GM19023 (cell line): ENCODE data around the gene ABCC4.

Source experiments
- ATAC-seq: cut with Tn5 transposase; IDR thresholded peaks from one replicate; pipeline ENCODE4 v1.9.1; 2021; ENCODE audit warnings: mild to moderate bottlenecking, moderate library complexity; ENCODE audit not compliant: unreplicated experiment

ABCC4 gene

DNA sequence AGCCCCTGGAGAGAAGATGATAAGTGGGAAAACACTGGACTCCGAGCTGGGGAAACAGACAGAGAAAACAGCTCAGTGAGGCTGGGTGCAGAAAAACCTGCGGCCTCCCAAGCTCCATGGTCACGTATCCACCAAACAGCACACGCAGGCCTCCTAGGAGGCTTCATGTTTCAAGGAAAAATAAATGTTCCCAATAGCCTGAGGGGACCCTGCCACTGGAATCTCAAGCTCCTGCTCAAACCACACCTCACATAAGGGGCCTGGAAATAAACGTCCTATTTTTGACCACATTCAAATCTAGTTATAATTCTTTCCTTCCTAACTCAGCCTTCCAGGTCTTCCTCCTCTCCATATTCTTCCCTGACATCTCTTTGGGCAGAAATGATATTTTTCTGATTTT is 225.7 kb downstream of the ABCC4 start:
- no peak for ATAC-seq

DNA sequence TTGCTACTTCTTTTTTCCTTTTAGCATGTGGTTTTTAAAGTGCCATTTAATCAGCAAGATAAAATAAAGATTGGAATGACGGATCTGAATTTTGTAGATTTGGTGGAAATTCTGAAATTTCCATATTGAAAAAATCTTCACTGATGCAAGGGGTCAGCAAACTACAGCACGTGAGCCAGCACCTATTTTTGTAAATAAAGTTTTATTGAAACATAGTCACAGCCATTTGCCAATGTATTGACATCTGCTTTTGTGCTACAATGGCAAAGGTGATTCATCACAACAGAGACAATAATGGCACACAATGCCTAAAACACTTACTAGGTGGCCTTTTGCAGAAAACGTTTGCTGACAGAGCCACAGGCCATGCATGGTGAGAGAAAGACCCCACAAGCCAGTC is 226.4 kb downstream of the ABCC4 start:
- ATAC-seq: no peak

GRCh38 chr13:95073747-95074311 is 227.4 kb downstream of the ABCC4 start:
- no peak for ATAC-seq

GRCh38 chr13:95067303-95067702 is 233.9 kb downstream of the ABCC4 start:
- no peak for ATAC-seq

GRCh38 chr13:95060014-95060519 is 241.2 kb downstream of the ABCC4 start:
- ATAC-seq: no peak

GRCh38 chr13:95059306-95059705 is 241.9 kb downstream of the ABCC4 start:
- no peak for ATAC-seq

GRCh38 chr13:95058680-95059079 is 242.6 kb downstream of the ABCC4 start:
- no peak for ATAC-seq

- no peak for ATAC-seq
Measured at GRCh38 chr13:95056266-95056665, 245.0 kb downstream of the ABCC4 start.

DNA sequence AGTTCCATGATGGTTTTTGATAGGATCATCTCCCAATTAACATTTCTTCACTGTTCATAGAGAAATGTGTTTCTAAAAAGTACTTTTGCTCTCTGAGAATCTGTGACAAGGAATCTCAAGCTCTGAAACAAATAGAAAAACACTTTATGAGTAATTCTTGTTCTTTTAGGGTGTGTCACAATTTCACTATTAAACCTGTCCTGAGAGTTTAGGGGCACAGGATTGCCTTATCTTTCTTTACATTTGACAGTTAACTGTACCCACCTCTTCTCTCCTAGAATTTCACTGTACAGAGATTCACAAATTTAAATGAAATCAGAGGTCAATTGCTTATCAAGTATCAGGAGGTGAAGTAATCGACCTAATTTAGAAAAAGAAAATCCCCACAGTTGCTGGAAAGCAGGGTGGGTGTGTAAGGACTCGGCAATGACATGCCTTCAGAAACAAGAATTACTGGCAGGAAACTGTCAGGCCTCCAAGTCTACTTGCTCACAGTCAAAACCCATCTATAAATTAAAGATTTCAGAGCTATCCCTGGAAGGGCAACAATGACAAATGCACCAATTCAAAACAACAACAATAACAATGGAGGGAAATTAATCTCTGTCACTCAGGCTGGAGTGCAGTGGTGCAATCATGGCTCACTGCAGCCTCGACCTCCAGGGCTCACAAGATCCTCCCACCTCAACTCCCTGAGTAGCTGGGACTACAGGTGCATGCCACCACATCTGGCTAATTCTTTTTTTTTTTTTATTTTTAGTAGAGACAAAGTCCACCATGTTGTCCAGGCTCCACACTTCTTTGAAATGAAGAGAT is 250.2 kb downstream of the ABCC4 start:
- ATAC-seq: peak; percentile 61

GRCh38 chr13:95049772-95050171 is 251.5 kb downstream of the ABCC4 start:
- no peak for ATAC-seq

DNA sequence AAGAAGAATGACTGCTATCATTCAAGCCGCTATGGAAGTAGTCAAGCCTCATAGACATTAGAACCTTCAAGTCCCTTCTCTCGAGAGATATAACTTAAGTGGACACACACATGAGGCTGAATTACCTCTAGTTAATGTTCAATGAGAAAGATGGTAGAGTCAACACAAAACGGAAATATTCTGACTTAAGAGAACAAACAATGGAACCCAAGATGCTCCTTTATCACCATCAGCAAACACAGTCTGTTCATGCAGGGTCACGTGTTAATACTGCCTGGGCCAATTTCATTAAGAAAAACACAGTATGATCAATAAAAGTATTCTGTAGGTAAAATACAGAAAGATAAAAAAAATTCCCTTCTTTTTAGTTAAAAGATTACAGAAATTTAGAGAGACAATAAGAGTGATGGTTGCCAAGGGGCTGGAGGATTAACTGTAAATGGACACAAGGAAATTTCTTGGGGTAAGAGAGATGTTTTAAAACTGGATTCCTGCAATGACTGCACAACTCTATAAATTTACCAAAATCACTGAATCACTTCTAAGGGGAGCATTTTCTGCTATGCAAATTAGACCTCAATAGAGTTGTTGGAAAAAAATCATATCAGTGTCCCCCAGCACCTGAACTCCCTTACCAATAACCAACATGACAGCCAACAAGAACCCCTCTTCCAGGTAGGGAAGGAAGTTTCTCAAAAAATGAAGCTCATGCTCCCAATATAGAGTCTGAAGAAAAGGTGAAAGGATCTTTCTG is 256.6 kb downstream of the ABCC4 start:
- ATAC-seq: no peak

GRCh38 chr13:95039415-95039814 is 261.8 kb downstream of the ABCC4 start:
- no peak for ATAC-seq

DNA sequence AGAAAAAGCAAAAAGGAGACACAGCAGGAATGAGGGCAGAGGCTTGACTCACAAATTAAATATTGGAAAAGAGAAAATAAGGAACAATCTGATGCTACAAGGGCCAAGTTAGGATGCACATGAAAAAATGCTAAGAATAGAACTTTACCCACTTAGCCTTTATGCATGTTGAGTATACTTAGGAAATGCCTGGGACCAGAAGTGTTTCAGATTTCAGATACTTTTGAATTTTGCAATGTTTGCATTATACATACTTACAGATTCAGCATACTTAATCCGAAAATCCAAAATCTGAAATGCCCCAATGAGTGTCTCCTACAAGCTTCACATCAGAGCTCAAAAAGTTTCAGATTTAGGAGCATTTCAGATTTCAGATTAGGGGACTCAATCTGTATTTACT is 262.3 kb downstream of the ABCC4 start:
- no peak for ATAC-seq

DNA sequence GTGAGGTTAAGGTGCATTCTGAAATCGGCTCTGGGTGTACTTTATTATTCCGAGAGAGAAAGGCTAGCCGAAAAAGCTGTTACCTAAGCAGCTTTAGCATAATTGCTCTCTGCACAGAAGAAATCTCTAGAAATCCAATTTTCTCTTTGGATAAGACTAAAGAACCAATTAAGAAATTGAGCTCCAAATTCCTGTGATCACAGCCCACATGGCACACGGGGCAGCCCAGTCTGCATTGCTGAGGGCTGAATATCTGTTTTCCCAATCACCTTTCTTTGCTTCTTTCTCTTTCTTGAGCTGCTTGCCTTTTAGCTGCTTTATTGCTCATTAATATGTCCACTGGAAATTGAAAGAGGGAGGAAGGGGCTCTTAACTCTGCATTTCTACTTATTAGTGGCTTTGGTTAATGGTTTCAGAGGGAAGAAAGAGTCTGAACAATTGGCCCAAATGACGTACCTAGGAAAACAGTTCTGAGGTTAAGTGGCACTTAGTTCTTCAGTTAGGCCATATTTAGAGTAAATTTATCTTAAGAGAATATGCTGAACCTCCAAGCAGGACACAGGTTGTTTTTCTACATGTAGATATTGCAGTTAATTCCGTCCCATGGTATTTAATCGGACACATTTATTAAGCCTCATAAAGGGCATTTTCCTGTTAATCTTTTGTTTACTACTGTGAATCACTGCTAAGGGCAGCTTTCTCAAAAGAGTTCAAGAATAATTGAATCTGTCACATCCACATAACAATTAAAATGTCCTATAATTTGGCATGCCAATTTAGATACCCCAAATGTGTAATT is 265.7 kb downstream of the ABCC4 start:
- ATAC-seq: no peak

- ATAC-seq: peak; percentile 72
Measured at GRCh38 chr13:95033890-95034289, 267.4 kb downstream of the ABCC4 start.

DNA sequence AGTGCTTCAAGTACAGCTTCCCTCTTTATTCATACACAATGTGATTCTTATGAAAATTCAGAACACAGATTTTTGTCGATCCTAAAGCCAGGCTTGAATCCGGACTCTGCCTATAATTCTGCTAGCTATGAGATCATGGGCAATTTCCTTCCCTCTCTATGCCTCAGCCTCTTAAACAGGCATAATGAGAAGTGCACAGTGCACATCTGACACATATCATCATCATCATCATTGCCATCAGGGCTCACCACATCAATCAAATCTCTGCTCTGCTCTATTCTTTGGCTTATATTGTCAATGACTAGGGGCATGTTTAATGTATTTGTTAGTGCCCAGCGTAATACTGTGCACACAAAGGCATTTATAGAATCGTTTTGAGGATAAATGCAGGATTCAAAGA is 269.1 kb downstream of the ABCC4 start:
- ATAC-seq: no peak

- ATAC-seq: no peak
Measured at GRCh38 chr13:95030821-95031343, 270.4 kb downstream of the ABCC4 start.

DNA sequence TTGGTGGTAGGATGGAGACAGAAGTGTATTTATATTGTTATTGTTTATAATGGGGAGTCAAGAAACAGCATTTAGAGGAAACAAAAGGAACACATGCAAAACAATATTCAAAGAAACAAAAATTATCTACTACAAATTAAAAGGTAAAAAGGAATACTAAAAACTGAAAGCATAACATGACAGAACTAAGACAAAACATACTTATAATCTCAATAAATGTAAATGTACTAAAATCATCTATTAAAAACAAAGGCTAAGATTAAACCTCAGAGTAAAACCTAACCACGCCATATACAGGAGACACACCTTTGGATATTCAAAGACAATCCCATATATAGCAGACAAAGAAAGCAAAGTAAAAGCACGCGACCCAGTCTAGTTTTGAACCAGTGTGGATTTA is 273.6 kb downstream of the ABCC4 start:
- ATAC-seq: no peak

DNA sequence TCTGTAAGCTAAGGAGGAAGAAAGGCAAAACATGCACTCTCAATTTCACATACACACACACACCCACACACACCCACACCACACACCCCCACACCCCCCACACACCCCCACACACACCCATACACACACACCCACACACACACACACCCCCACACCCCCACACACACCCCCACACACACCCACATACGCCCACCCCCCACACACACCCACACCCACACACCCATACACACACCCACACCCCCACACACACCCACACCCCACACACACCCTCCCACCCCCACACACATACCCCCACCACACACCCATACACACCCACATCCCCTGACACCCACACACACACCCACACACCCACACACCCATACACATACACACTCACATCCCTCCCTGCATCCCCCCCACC is 276.1 kb downstream of the ABCC4 start:
- no peak for ATAC-seq

GRCh38 chr13:95023405-95023804 is 277.8 kb downstream of the ABCC4 start:
- no peak for ATAC-seq
